HS-27A (cell line): ENCODE results near the gene IL13.

Source experiments
- DNase-seq: peaks from one replicate; pipeline ENCODE4 v3.0.0-alpha.2; 2012; ENCODE audit warnings: low read depth, missing footprints

The IL13 gene

GRCh38 chr5:132655821-132656773 is 1.9 kb upstream of the IL13 start:
- no peak for DNase-seq

GRCh38 chr5:132656774-132657355 is 1.1 kb upstream of the IL13 start:
- no peak for DNase-seq

GRCh38 chr5:132658381-132659302 is 669 bp downstream of the IL13 start:
- DNase-seq = no peak

GRCh38 chr5:132659598-132660493 is 1.9 kb downstream of the IL13 start:
- DNase-seq = no peak

GRCh38 chr5:132661231-132662003 is 3.4 kb downstream of the IL13 start:
- no peak for DNase-seq

GRCh38 chr5:132662004-132662401 is 4.0 kb downstream of the IL13 start:
- DNase-seq = no peak

- DNase-seq = no peak
These were observed 5.2 kb downstream of the IL13 start for GRCh38 chr5:132662925-132663770.

GRCh38 chr5:132663771-132664695 is 6.1 kb downstream of the IL13 start:
- no peak for DNase-seq

- DNase-seq = no peak
These were observed 6.8 kb downstream of the IL13 start for GRCh38 chr5:132664696-132665209.

- DNase-seq = no peak
These were observed 7.7 kb downstream of the IL13 start for GRCh38 chr5:132665574-132666080.

- DNase-seq = no peak
These were observed 8.5 kb downstream of the IL13 start for GRCh38 chr5:132666310-132667123.

- no peak for DNase-seq
These were observed 9.3 kb downstream of the IL13 start for GRCh38 chr5:132667309-132667708.

GRCh38 chr5:132667761-132668705 is 10.1 kb downstream of the IL13 start:
- no peak for DNase-seq

- DNase-seq = no peak
These were observed 10.9 kb downstream of the IL13 start for GRCh38 chr5:132668706-132669454.

GRCh38 chr5:132669455-132669820 is 11.5 kb downstream of the IL13 start:
- no peak for DNase-seq
